ENCODE measurements around the gene SIGMAR1.
A peak's percentile ranks its signal among the peaks of the same experiment; 100 is the strongest.

SIGMAR1 gene

GRCh38 chr9:34600908-34601307, 36.7 kb downstream of the SIGMAR1 start:
- DNase-seq: no peak

GRCh38 chr9:34599546-34599945, 38.0 kb downstream of the SIGMAR1 start:
- DNase-seq: no peak

GRCh38 chr9:34594177-34594576, 43.4 kb downstream of the SIGMAR1 start:
- DNase-seq: no peak

GRCh38 chr9:34592895-34593601, 44.5 kb downstream of the SIGMAR1 start:
- DNase-seq: no peak

GRCh38 chr9:34591917-34592866, 45.4 kb downstream of the SIGMAR1 start:
- DNase-seq: no peak

GRCh38 chr9:34591248-34591916, 46.2 kb downstream of the SIGMAR1 start:
- DNase-seq: peak; percentile 57 to 76

- DNase-seq: no peak
Observed at GRCh38 chr9:34590381-34591247, 47.0 kb downstream of the SIGMAR1 start.

GRCh38 chr9:34589636-34590380, 47.8 kb downstream of the SIGMAR1 start, which contains the start of gene CNTFR:
TSS of gene CNTFR (minus strand) at chr9:34589724. CDS start at chr9:34568981, 20,743 bp downstream.
- DNase-seq: peak; percentile 36 to 59

GRCh38 chr9:34588671-34589635, 48.6 kb downstream of the SIGMAR1 start:
- DNase-seq: no peak

GRCh38 chr9:34587271-34587670, 50.3 kb downstream of the SIGMAR1 start:
- DNase-seq: no peak

GRCh38 chr9:34585946-34586669, 51.5 kb downstream of the SIGMAR1 start:
- DNase-seq: no peak

- no peak for DNase-seq
Observed at GRCh38 chr9:34584970-34585369, 52.6 kb downstream of the SIGMAR1 start.
